Fibroblast of the aortic adventitia (primary cell): ENCODE data around the gene SDR42E1. TPM values are rescaled to one million over a fixed set of nuclear protein-coding genes. Genes with fewer than 3 reads are reported as not detected.

Experiments
- DNase-seq: peaks from one replicate; pipeline ENCODE4 v3.0.0-alpha.2; 2010; ENCODE audit warnings: low read depth
- H3K4me3 ChIP-seq: 2 replicates; pipeline ENCODE4 v1.5.1; 2011; ENCODE audit warnings: low read depth, mild to moderate bottlenecking, control low read depth, low read length, moderate library complexity
- total RNA-seq: library from RNA; depleted of rRNA; stranded (reverse); fragments of >200 nt; gene quantifications from 2 replicates; pipeline ENCODE4 v1.2.3, GENCODE V29; 2012; ENCODE audit warnings: low replicate concordance
- TF ChIP-seq, protein P1 (sequence below): IDR thresholded peaks from 2 replicates; pipeline ENCODE4 v1.5.1; 2011; ENCODE audit warnings: mild to moderate bottlenecking, low read length, control low read depth, inconsistent platforms; ENCODE audit not compliant: insufficient read depth

SDR42E1 gene
- total RNA-seq, 1 donor, result under 0.01 TPM

DNA sequence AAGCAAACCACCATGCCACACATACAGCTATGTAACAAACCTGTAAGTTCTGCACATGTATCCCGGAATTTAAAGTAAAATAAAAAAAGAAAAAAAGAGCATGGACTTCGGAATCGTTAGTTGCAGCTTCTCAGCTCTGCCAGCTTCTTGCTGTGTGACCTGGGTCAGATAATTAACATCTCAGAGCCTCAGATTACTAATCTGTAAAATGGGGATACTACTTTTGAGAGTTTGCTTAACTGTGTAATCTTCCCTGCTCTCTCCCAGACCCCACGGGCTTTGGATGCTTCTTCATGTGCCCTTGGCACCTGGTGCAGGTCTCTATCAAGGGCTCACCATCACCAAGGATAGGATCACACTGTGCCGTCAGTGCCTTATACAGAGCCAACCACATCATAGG is 40.4 kb upstream of the SDR42E1 start:
- no peak for DNase-seq
- no peak overlapping the region for H3K4me3 ChIP-seq
- TF ChIP-seq, protein P1, sequence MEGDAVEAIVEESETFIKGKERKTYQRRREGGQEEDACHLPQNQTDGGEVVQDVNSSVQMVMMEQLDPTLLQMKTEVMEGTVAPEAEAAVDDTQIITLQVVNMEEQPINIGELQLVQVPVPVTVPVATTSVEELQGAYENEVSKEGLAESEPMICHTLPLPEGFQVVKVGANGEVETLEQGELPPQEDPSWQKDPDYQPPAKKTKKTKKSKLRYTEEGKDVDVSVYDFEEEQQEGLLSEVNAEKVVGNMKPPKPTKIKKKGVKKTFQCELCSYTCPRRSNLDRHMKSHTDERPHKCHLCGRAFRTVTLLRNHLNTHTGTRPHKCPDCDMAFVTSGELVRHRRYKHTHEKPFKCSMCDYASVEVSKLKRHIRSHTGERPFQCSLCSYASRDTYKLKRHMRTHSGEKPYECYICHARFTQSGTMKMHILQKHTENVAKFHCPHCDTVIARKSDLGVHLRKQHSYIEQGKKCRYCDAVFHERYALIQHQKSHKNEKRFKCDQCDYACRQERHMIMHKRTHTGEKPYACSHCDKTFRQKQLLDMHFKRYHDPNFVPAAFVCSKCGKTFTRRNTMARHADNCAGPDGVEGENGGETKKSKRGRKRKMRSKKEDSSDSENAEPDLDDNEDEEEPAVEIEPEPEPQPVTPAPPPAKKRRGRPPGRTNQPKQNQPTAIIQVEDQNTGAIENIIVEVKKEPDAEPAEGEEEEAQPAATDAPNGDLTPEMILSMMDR, result no peak

DNA sequence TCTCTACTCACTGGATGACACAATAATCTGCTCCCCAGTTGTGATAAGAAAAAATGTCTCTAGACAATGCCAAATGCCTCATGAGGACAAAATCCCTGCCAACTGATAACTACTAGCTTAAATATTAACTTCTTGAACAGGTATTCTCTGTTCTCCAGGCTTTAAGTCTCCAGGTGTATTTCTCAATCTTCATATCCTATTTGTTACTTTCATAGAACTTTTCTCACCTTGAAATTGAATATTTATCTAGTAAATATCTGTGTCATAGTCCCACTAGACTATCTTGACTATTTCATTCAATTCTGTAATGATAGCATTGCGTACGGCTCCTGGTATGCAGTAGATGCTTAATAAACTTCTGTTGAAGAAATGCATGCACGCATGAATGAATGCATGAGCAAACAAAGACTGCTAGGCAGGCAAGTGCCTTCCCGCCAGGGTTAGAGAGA is 39.7 kb upstream of the SDR42E1 start:
- DNase-seq, result no peak

DNA sequence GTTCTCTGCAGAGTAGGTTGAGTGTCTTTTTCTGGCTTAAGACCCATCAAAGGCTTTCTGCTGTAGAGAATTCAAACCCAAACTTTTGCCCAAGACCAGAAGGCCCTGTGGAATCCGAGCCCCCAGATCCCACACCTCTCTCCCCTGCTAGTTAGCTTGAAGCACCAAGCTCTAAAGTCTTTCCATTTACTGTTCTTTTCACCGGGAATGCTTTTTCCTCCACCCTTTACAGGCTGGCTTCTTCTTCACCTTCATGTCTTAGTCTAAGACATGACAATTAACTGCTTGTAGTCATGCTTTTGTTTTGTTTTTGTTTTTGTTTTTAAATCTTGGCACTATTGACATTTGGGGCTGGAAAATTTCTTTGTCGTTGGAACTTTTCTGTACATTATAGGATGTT is 39.2 kb upstream of the SDR42E1 start:
- DNase-seq, result no peak
- TF ChIP-seq, protein P1, result no peak
- H3K4me3 ChIP-seq, result no peak overlapping the region

More for the DNA sequence above, 39.7 kb upstream of the SDR42E1 start:
- no peak overlapping the region for H3K4me3 ChIP-seq
- TF ChIP-seq, protein P1, result no peak

DNA sequence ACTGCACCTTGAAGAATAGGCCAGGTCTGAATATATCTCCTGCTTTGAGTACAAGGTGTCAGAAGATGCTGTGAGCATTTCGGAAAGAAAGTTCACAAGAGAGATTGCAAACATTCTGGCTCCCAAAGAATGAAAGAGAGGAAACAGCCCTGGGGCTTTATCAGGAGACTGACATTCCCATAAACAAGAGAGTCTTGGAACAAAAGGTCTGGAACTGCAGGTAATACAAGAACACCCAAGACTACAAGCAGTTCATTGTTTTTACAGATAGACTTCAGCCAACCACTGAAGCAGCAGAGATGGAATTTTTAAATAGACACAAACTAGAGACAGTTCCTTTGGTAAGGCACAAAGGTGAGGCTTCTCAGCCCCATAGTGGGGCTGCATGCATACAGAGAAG is 38.2 kb upstream of the SDR42E1 start:
- TF ChIP-seq, protein P1, result no peak

DNA sequence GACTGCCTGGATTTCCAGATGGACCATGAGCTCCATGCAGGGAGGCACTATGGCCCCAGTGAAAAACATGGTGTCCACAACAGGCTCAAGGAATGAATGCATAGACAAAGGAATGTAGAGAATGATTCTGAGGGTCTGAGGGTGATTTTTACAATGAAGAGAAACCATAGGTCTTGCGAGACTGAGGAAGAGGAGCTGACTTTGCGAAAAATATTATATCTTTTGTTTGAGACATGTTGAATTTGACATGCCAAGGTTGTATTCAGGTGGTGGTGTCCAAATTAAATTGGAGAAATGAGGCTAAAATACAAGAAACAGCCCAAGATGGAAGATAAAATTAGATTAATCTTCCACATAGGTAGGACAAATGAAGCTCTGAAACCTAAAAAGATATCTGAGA is 36.5 kb upstream of the SDR42E1 start:
- H3K4me3 ChIP-seq, result no peak overlapping the region
- no peak for DNase-seq
- TF ChIP-seq, protein P1, result no peak

More for the DNA sequence above, 38.2 kb upstream of the SDR42E1 start:
- DNase-seq, result no peak
- H3K4me3 ChIP-seq, result no peak overlapping the region

DNA sequence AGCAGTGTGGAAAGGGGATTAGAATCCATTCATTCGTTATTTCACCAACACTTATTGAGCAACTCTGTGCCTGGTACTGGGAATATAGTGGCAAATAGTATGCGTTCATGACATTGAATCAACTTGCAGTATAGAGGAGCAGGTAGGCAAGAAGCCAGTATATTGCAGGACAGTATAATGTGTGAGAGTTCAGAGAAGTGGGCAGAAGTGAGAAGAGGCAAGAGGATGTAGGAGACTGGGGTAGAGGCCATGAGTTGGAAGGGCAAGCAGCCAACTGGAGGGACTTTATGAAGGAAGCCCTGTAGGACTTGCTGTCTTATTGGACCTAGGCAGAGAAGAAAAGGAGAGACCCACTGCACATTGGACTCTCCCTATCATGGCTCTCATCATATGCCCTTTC is 36.1 kb upstream of the SDR42E1 start:
- no peak for DNase-seq
- TF ChIP-seq, protein P1, result no peak
- no peak overlapping the region for H3K4me3 ChIP-seq

DNA sequence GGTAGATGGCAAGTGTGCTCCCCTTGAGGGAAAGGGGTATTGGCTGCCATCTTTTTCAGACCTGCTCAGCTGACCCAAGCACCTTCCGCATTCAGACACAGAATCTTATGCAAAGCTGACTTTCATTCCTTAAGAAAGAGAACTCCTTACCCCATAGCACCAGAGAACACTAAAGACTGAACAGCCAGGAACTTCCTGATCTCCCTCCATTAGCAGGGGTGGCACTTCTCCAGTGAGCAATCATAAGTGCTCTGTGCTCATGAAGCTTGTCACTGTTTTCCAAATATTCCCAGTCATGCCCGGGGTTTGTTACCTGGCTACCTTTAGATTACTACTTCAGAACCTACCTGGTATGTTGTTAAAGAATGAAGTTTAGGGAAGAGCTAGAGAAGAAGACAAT is 35.7 kb upstream of the SDR42E1 start:
- no peak overlapping the region for H3K4me3 ChIP-seq
- TF ChIP-seq, protein P1, result no peak
- DNase-seq, result no peak
